Measurements from ENCODE around the gene DPF3.

Gene DPF3

GRCh38 chr14:72787841-72788240 lies 106.1 kb downstream of the DPF3 start:
- no peak overlapping the region for H3K4me3 ChIP-seq (ENCODE audit: low read depth, low read length)
- no peak for TF ChIP-seq CTCF (IDR thresholded peaks at IDR 0.05; ENCODE audit: low read depth, low read length, missing control alignments)
- no peak for DNase-seq (ENCODE audit: low read depth)

GRCh38 chr14:72786378-72787350 lies 107.2 kb downstream of the DPF3 start:
- no peak for TF ChIP-seq CTCF (IDR thresholded peaks at IDR 0.05; ENCODE audit: low read depth, low read length, missing control alignments)
- DNase-seq (ENCODE audit: low read depth): no peak
- no peak overlapping the region for H3K4me3 ChIP-seq (ENCODE audit: low read depth, low read length)

- no peak for TF ChIP-seq CTCF (IDR thresholded peaks at IDR 0.05; ENCODE audit: low read depth, low read length, missing control alignments)
Measured at GRCh38 chr14:72783741-72784140, 110.2 kb downstream of the DPF3 start.

GRCh38 chr14:72782817-72783216 lies 111.1 kb downstream of the DPF3 start:
- H3K4me3 ChIP-seq (ENCODE audit: low read depth, low read length): no peak overlapping the region
- DNase-seq (ENCODE audit: low read depth): no peak
- TF ChIP-seq CTCF (IDR thresholded peaks at IDR 0.05; ENCODE audit: low read depth, low read length, missing control alignments): no peak

More at GRCh38 chr14:72783741-72784140, 110.2 kb downstream of the DPF3 start:
- no peak overlapping the region for H3K4me3 ChIP-seq (ENCODE audit: low read depth, low read length)
- DNase-seq (ENCODE audit: low read depth): no peak

- no peak overlapping the region for H3K4me3 ChIP-seq (ENCODE audit: low read depth, low read length)
- DNase-seq (ENCODE audit: low read depth): no peak
- no peak for TF ChIP-seq CTCF (IDR thresholded peaks at IDR 0.05; ENCODE audit: low read depth, low read length, missing control alignments)
Measured at GRCh38 chr14:72781561-72782508, 112.1 kb downstream of the DPF3 start.

GRCh38 chr14:72780751-72781150 lies 113.2 kb downstream of the DPF3 start:
- no peak for TF ChIP-seq CTCF (IDR thresholded peaks at IDR 0.05; ENCODE audit: low read depth, low read length, missing control alignments)
- no peak for DNase-seq (ENCODE audit: low read depth)
- H3K4me3 ChIP-seq (ENCODE audit: low read depth, low read length): no peak overlapping the region

Data from GM12864 (cell line).